Loucy (cell line): ENCODE data around the gene CERS4.

Experiments
- H2AFZ ChIP-seq: fragments of 200-600 bp; sonication (generic); 2 replicates; pipeline ENCODE4 v1.6.0; 2016; ENCODE audit warnings: antibody characterized with exemption, mild to moderate bottlenecking, low read length, moderate library complexity
- H3F3A ChIP-seq: fragments of 200-600 bp; 2 replicates; pipeline ENCODE4 v1.6.0; 2016; ENCODE audit warnings: antibody characterized with exemption, low read depth, mild to moderate bottlenecking
- H3K27me3 ChIP-seq: fragments of 200-600 bp; sonication (generic); 2 replicates; pipeline ENCODE4 v1.6.1; 2014; ENCODE audit warnings: low read length, mild to moderate bottlenecking; ENCODE audit not compliant: insufficient read depth, poor library complexity, severe bottlenecking
- H3K36me3 ChIP-seq: fragments of 200-600 bp; sonication (generic); 2 replicates; pipeline ENCODE4 v1.6.1; 2016; ENCODE audit warnings: low read length; ENCODE audit not compliant: insufficient read depth
- H3K4me1 ChIP-seq: fragments of 200-600 bp; sonication (generic); 2 replicates; pipeline ENCODE4 v1.5.1; 2014; ENCODE audit warnings: low read length, mild to moderate bottlenecking; ENCODE audit not compliant: insufficient read depth, poor library complexity, severe bottlenecking
- H3K4me2 ChIP-seq: fragments of 200-600 bp; sonication (generic); 2 replicates; pipeline ENCODE4 v1.6.0; 2014; ENCODE audit warnings: antibody characterized with exemption, low read length, low read depth, mild to moderate bottlenecking; ENCODE audit not compliant: poor library complexity, severe bottlenecking
- H3K4me3 ChIP-seq: fragments of 200-600 bp; sonication (generic); 2 replicates; pipeline ENCODE4 v1.5.1; 2014; ENCODE audit warnings: low read length, mild to moderate bottlenecking, mixed read lengths; ENCODE audit not compliant: poor library complexity, severe bottlenecking
- H3K79me2 ChIP-seq: fragments of 200-600 bp; sonication (generic); 2 replicates; pipeline ENCODE4 v1.6.1; 2014; ENCODE audit warnings: low read length; ENCODE audit not compliant: insufficient read depth
- H3K9ac ChIP-seq: fragments of 200-600 bp; sonication (generic); 2 replicates; pipeline ENCODE4 v1.6.0; 2014; ENCODE audit warnings: mild to moderate bottlenecking, low read depth, low read length, moderate library complexity; ENCODE audit not compliant: poor library complexity, severe bottlenecking
- H3K9me2 ChIP-seq: fragments of 200-600 bp; sonication (generic); replicated peaks from 2 replicates; pipeline ENCODE4 v1.6.1; 2016; ENCODE audit warnings: low read depth, low read length, mixed read lengths
- H3K9me3 ChIP-seq: fragments of 200-600 bp; sonication (generic); 2 replicates; pipeline ENCODE4 v1.6.1; 2014; ENCODE audit warnings: mild to moderate bottlenecking, antibody characterized with exemption, low read length, low read depth; ENCODE audit not compliant: insufficient read depth
- H4K20me1 ChIP-seq: fragments of 200-600 bp; sonication (generic); 2 replicates; pipeline ENCODE4 v1.6.0; 2014; ENCODE audit warnings: antibody characterized with exemption, low read length, mild to moderate bottlenecking; ENCODE audit not compliant: insufficient read depth, poor library complexity, severe bottlenecking
- EZH2phosphoT487 ChIP-seq: fragments of 200-600 bp; IDR thresholded peaks from 2 replicates; pipeline ENCODE4 v1.6.1; 2018; ENCODE audit warnings: antibody characterized with exemption, mild to moderate bottlenecking, moderate library complexity, borderline replicate concordance
- TF ChIP-seq, protein P1 (sequence below): fragments of 200-600 bp; sonication (generic); conservative IDR thresholded peaks from 2 replicates; pipeline ENCODE4 v1.5.1; 2014; ENCODE audit warnings: mild to moderate bottlenecking, antibody characterized with exemption, low read length

The CERS4 gene

DNA sequence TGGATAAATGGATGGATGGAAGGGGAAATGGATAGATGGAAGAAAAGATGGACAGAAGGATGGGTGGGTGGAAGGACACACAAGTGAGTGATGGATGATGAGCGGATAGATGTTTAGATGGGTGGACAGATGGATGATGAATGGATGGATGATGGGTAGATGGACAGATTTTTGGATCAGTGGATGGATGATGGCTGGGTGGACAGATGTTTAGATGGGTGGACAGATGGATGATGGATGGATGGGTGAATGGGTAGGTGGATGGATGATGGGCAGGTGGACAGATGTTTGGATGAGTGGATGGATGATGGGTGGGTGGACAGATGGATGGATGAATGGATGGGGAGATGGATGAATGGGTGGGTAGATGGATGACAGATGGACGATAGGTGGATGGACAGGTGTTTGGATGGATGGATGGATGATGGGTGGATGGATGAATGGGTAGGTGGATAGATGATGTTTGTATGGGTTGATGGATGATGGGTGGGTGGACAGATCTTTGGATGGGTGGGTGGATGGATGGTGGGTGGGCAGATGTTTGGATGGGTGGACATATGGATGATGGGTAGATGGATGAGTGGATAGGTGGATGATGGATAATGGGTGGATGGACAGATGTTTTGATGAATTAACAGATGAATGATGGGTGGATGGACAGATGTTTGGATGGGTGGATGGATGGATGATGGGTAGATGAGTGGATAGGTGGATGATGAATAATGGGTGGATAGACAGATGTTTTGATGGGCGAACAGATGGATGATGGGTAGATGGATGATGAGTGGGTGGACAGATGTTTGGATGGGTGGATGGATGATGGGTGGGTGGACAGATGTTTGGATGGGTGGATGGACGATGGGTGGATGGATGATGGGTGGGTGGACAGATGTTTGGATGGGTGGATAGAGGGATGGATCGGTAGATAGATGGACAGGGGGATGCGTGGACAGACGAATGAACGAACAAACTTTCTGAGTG lies 39.5 kb downstream of the CERS4 start:
- TF ChIP-seq EZH2phosphoT487, result no peak
- TF ChIP-seq, protein P1, sequence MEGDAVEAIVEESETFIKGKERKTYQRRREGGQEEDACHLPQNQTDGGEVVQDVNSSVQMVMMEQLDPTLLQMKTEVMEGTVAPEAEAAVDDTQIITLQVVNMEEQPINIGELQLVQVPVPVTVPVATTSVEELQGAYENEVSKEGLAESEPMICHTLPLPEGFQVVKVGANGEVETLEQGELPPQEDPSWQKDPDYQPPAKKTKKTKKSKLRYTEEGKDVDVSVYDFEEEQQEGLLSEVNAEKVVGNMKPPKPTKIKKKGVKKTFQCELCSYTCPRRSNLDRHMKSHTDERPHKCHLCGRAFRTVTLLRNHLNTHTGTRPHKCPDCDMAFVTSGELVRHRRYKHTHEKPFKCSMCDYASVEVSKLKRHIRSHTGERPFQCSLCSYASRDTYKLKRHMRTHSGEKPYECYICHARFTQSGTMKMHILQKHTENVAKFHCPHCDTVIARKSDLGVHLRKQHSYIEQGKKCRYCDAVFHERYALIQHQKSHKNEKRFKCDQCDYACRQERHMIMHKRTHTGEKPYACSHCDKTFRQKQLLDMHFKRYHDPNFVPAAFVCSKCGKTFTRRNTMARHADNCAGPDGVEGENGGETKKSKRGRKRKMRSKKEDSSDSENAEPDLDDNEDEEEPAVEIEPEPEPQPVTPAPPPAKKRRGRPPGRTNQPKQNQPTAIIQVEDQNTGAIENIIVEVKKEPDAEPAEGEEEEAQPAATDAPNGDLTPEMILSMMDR, result no peak
- H3K4me2 ChIP-seq, result no peak overlapping the region
- no peaks in the 10 kb centered on the region for H3K9me2 ChIP-seq
- H3K36me3 ChIP-seq, result no peaks in the 10 kb centered on the region; the same call in 1 of the 2 replicates
- H3F3A ChIP-seq, result no peaks in the 10 kb centered on the region
- no peak overlapping the region for H3K4me3 ChIP-seq
- H3K27me3 ChIP-seq, result no peaks in the 10 kb centered on the region
- H3K9me3 ChIP-seq, result no peaks in the 10 kb centered on the region
- H3K79me2 ChIP-seq, result no peaks in the 10 kb centered on the region
- no peaks in the 10 kb centered on the region for H4K20me1 ChIP-seq
- peaks cover 4% of the 10 kb centered on the region for H3K4me1 ChIP-seq
- no peak overlapping the region for H2AFZ ChIP-seq
- no peak overlapping the region for H3K9ac ChIP-seq

GRCh38 chr19:8250596-8250995 lies 41.4 kb downstream of the CERS4 start:
- no peaks in the 10 kb centered on the region for H3F3A ChIP-seq
- no peaks in the 10 kb centered on the region for H3K9me2 ChIP-seq
- no peaks in the 10 kb centered on the region for H3K4me1 ChIP-seq
- no peak overlapping the region for H3K4me2 ChIP-seq
- no peaks in the 10 kb centered on the region; the same call in 1 of the 2 replicates for H3K36me3 ChIP-seq
- H4K20me1 ChIP-seq, result no peaks in the 10 kb centered on the region
- no peak overlapping the region for H2AFZ ChIP-seq
- H3K9ac ChIP-seq, result no peak overlapping the region
- TF ChIP-seq, protein P1, result no peak
- TF ChIP-seq EZH2phosphoT487, result no peak
- no peak overlapping the region for H3K4me3 ChIP-seq
- no peaks in the 10 kb centered on the region for H3K79me2 ChIP-seq
- no peaks in the 10 kb centered on the region for H3K27me3 ChIP-seq
- H3K9me3 ChIP-seq, result no peaks in the 10 kb centered on the region

DNA sequence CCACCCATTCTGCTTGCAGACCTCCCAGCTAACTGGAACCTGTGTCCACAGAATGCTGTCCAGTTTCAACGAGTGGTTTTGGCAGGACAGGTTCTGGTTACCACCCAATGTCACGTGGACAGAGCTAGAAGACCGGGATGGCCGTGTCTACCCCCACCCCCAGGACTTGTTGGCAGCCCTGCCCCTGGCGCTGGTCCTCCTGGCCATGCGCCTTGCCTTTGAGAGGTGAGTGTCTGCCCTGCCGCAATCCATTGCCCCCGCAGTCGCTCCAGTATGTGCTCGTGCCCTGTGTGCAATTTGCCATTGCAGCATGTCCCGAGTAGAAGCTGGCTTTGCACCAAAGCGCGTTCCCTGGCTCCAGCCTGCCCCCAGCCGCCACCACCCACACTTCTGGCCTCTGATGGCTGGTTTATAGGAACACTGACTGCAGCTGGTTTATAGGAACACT lies 41.9 kb downstream of the CERS4 start:
- no peaks in the 10 kb centered on the region for H3K9me3 ChIP-seq
- no peak overlapping the region for H3K4me2 ChIP-seq
- H4K20me1 ChIP-seq, result no peaks in the 10 kb centered on the region
- TF ChIP-seq, protein P1, result no peak
- no peak for TF ChIP-seq EZH2phosphoT487
- no peak overlapping the region for H3K9ac ChIP-seq
- no peak overlapping the region for H2AFZ ChIP-seq
- H3K4me1 ChIP-seq, result no peaks in the 10 kb centered on the region
- H3K4me3 ChIP-seq, result no peak overlapping the region
- no peaks in the 10 kb centered on the region for H3F3A ChIP-seq
- H3K36me3 ChIP-seq, result peaks cover 4% of the 10 kb centered on the region; the same call in 1 of the 2 replicates
- H3K79me2 ChIP-seq, result no peaks in the 10 kb centered on the region
- no peaks in the 10 kb centered on the region for H3K9me2 ChIP-seq
- no peaks in the 10 kb centered on the region for H3K27me3 ChIP-seq
